Astrocyte (in vitro differentiated cells and primary cell): ENCODE measurements around the gene IGF2BP2. TPM values are rescaled to one million over a fixed set of nuclear protein-coding genes. Genes with fewer than 3 reads are reported as not detected.
A peak's percentile ranks its signal among the peaks of the same experiment; 100 is the strongest.

Experiments
- DNase-seq: peaks from one replicate; pipeline ENCODE4 v3.0.0-alpha.2; 2010; ENCODE audit warnings: low read depth
- FAIRE-seq: peaks from 2 replicates; lab custom pipeline; 2011; peaks lifted over from hg19 to GRCh38; lab: Jason Lieb, UNC
- H2AFZ ChIP-seq: 2 replicates; pipeline ENCODE4 v1.6.0; 2012; ENCODE audit warnings: low read depth, low read length, inconsistent platforms
- H3K27ac ChIP-seq: 2 replicates; pipeline ENCODE4 v1.5.1; 2011; ENCODE audit warnings: low read depth, low read length, inconsistent platforms
- H3K27me3 ChIP-seq: 2 replicates; pipeline ENCODE4 v1.6.0; 2011; ENCODE audit warnings: low read length, inconsistent platforms; ENCODE audit not compliant: insufficient read depth
- H3K36me3 ChIP-seq: 2 replicates; pipeline ENCODE4 v1.5.1; 2011; ENCODE audit warnings: low read length, inconsistent platforms; ENCODE audit not compliant: insufficient read depth
- H3K4me1 ChIP-seq: 2 replicates; pipeline ENCODE4 v1.5.1; 2011; ENCODE audit warnings: low read length, inconsistent platforms; ENCODE audit not compliant: insufficient read depth
- H3K4me2 ChIP-seq: 2 replicates; pipeline ENCODE4 v1.6.0; 2012; ENCODE audit warnings: low read length, inconsistent platforms
- H3K4me3 ChIP-seq: 2 replicates; pipeline ENCODE4 v1.5.1; 2011; ENCODE audit warnings: low read depth, mild to moderate bottlenecking, low read length, inconsistent platforms; ENCODE audit not compliant: insufficient read depth
- H3K79me2 ChIP-seq: 2 replicates; pipeline ENCODE4 v1.6.0; 2012; ENCODE audit warnings: mild to moderate bottlenecking, low read length, inconsistent platforms; ENCODE audit not compliant: insufficient read depth
- H3K9ac ChIP-seq: 2 replicates; pipeline ENCODE4 v1.6.0; 2012; ENCODE audit warnings: mild to moderate bottlenecking, low read length, inconsistent platforms
- H3K9me3 ChIP-seq: 2 replicates; pipeline ENCODE4 v1.5.1; 2012; ENCODE audit warnings: low read depth, mild to moderate bottlenecking, low read length, inconsistent platforms; ENCODE audit not compliant: insufficient read depth
- H4K20me1 ChIP-seq: 2 replicates; pipeline ENCODE4 v1.6.0; 2012; ENCODE audit warnings: low read length, inconsistent platforms; ENCODE audit not compliant: insufficient read depth
- H3K27ac Mint-ChIP-seq: one replicate; pipeline ENCODE4 v1.8.0; 2021; ENCODE audit warnings: mild to moderate bottlenecking, mixed read lengths; ENCODE audit not compliant: unreplicated experiment
- H3K27me3 Mint-ChIP-seq: one replicate; pipeline ENCODE4 v1.8.0; 2021; ENCODE audit warnings: low read depth, mixed read lengths; ENCODE audit not compliant: unreplicated experiment
- H3K36me3 Mint-ChIP-seq: one replicate; pipeline ENCODE4 v1.8.0; 2021; ENCODE audit warnings: low read depth, mixed read lengths; ENCODE audit not compliant: unreplicated experiment
- H3K4me1 Mint-ChIP-seq: one replicate; pipeline ENCODE4 v1.8.0; 2021; ENCODE audit warnings: low read depth, mixed read lengths; ENCODE audit not compliant: unreplicated experiment
- H3K4me3 Mint-ChIP-seq: one replicate; pipeline ENCODE4 v1.8.0; 2021; ENCODE audit warnings: mild to moderate bottlenecking, moderate library complexity, mixed read lengths; ENCODE audit not compliant: unreplicated experiment
- H3K9me3 Mint-ChIP-seq: one replicate; pipeline ENCODE4 v1.8.0; 2021; ENCODE audit warnings: mild to moderate bottlenecking, mixed read lengths; ENCODE audit not compliant: unreplicated experiment
- EZH2 ChIP-seq: IDR thresholded peaks from 2 replicates; pipeline ENCODE4 v1.6.1; 2012; ENCODE audit warnings: mild to moderate bottlenecking, low read length, inconsistent platforms; ENCODE audit not compliant: insufficient read depth
- total RNA-seq: library from RNA; stranded (reverse); gene quantifications from 2 replicates; pipeline ENCODE4 v1.2.1, GENCODE V29; 2021
- TF ChIP-seq, protein P1 (sequence below): IDR thresholded peaks from 2 replicates; pipeline ENCODE4 v1.5.1; 2011; ENCODE audit warnings: low read depth, mild to moderate bottlenecking, inconsistent platforms, low read length, moderate library complexity; ENCODE audit not compliant: insufficient read depth

IGF2BP2 gene
- total RNA-seq, 1 donor from 2014 or later, result 162 TPM

DNA sequence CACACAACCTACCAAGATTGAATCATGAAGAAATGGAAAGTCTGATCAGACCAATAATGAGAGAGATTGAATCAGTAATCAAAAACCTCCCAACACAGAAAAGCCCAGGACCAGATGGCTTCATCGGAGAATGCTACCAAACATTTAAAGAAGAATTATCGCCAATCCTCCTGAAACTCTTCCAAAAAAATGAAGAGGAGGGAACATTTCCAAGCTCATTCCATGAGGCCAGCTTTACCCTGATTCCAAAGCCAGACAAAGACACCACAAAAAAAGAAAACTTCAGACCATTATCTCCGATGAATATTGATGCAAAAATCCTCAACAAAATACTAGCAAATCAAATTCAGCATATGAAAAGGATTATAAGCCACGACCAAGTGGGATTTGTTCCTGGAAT is 144.6 kb downstream of the IGF2BP2 start:
- FAIRE-seq, result no peak
- H3K9ac ChIP-seq, result no peak overlapping the region
- no peaks in the 10 kb centered on the region for H3K4me1 ChIP-seq
- Mint-ChIP-seq H3K4me3 (no peak overlapping the region), H3K36me3 (peaks cover 38% of the 10 kb centered on the region), H3K4me1 (peaks cover 11% of the 10 kb centered on the region), H3K9me3 (peaks cover 2% of the 10 kb centered on the region), H3K27ac (no peak overlapping the region), H3K27me3 (no peaks in the 10 kb centered on the region)
- no peak for DNase-seq
- H2AFZ ChIP-seq, result no peak overlapping the region
- TF ChIP-seq, protein P1, sequence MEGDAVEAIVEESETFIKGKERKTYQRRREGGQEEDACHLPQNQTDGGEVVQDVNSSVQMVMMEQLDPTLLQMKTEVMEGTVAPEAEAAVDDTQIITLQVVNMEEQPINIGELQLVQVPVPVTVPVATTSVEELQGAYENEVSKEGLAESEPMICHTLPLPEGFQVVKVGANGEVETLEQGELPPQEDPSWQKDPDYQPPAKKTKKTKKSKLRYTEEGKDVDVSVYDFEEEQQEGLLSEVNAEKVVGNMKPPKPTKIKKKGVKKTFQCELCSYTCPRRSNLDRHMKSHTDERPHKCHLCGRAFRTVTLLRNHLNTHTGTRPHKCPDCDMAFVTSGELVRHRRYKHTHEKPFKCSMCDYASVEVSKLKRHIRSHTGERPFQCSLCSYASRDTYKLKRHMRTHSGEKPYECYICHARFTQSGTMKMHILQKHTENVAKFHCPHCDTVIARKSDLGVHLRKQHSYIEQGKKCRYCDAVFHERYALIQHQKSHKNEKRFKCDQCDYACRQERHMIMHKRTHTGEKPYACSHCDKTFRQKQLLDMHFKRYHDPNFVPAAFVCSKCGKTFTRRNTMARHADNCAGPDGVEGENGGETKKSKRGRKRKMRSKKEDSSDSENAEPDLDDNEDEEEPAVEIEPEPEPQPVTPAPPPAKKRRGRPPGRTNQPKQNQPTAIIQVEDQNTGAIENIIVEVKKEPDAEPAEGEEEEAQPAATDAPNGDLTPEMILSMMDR, result no peak
- no peak for TF ChIP-seq EZH2
- H3K4me2 ChIP-seq, result no peak overlapping the region
- peaks cover 15% of the 10 kb centered on the region for H3K79me2 ChIP-seq
- H3K36me3 ChIP-seq, result peaks cover 13% of the 10 kb centered on the region
- H3K27ac ChIP-seq, result no peak overlapping the region
- H3K9me3 ChIP-seq, result no peaks in the 10 kb centered on the region
- H3K4me3 ChIP-seq, result no peak overlapping the region
- H4K20me1 ChIP-seq, result peaks cover 18% of the 10 kb centered on the region
- no peaks in the 10 kb centered on the region for H3K27me3 ChIP-seq

DNA sequence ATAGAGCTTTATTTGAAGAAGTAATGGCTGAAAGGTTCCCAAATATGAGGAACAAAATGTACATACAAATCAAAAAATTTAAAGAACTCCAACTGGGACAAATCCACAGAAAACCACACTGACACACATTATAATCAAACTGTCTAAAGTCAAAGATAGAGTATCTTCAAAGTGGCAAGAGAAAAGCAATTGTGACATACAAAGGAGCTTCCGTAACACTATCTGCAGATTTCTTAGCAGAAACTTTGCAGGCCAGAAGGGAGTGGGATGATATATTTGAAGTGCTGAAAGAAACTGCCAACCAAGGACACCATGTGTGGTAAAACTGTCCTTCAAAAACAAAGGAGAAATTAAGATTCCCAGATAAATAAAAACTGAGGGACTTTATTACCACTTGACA is 146.8 kb downstream of the IGF2BP2 start:
- H3K4me1 Mint-ChIP-seq, result peaks cover 11% of the 10 kb centered on the region
- peaks cover 32% of the 10 kb centered on the region for H3K36me3 Mint-ChIP-seq
- no peaks in the 10 kb centered on the region for H3K9me3 ChIP-seq
- H4K20me1 ChIP-seq, result peaks cover 18% of the 10 kb centered on the region
- peaks cover 2% of the 10 kb centered on the region for H3K9me3 Mint-ChIP-seq
- H3K79me2 ChIP-seq, result peaks cover 15% of the 10 kb centered on the region
- H3K4me1 ChIP-seq, result no peaks in the 10 kb centered on the region
- no peak overlapping the region for H2AFZ ChIP-seq
- TF ChIP-seq, protein P1, result no peak
- TF ChIP-seq EZH2, result no peak
- H3K27ac Mint-ChIP-seq, result peak overlapping the region; percentile 5
- H3K27ac ChIP-seq, result no peak overlapping the region
- H3K4me3 ChIP-seq, result no peak overlapping the region
- no peaks in the 10 kb centered on the region for H3K27me3 Mint-ChIP-seq
- FAIRE-seq (no peak), DNase-seq (no peak)
- no peaks in the 10 kb centered on the region for H3K27me3 ChIP-seq
- no peak overlapping the region for H3K4me3 Mint-ChIP-seq
- H3K9ac ChIP-seq, result no peak overlapping the region
- no peak overlapping the region for H3K4me2 ChIP-seq
- peaks cover 23% of the 10 kb centered on the region for H3K36me3 ChIP-seq

- no peak overlapping the region for H3K27ac ChIP-seq
- Mint-ChIP-seq H3K27me3 (no peaks in the 10 kb centered on the region), H3K27ac (peak overlapping the region; percentile 5), H3K4me1 (peaks cover 11% of the 10 kb centered on the region), H3K9me3 (peaks cover 2% of the 10 kb centered on the region), H3K4me3 (no peak overlapping the region), H3K36me3 (peaks cover 27% of the 10 kb centered on the region)
- H3K9ac ChIP-seq, result no peak overlapping the region
- TF ChIP-seq, protein P1, result peak; percentile 77
- TF ChIP-seq EZH2, result no peak
- DNase-seq (peak; percentile 46), FAIRE-seq (peak; percentile 96)
- no peak overlapping the region for H2AFZ ChIP-seq
- no peaks in the 10 kb centered on the region for H3K27me3 ChIP-seq
- peaks cover 18% of the 10 kb centered on the region for H4K20me1 ChIP-seq
- peaks cover 26% of the 10 kb centered on the region for H3K36me3 ChIP-seq
- no peak overlapping the region for H3K4me2 ChIP-seq
- no peaks in the 10 kb centered on the region for H3K9me3 ChIP-seq
- no peaks in the 10 kb centered on the region for H3K4me1 ChIP-seq
- peaks cover 15% of the 10 kb centered on the region for H3K79me2 ChIP-seq
- H3K4me3 ChIP-seq, result no peak overlapping the region
Measured at GRCh38 chr3:185677146-185677829, 147.6 kb downstream of the IGF2BP2 start.
